ENCODE results near the gene KCND3. TPM values are rescaled to one million over a fixed set of nuclear protein-coding genes. Genes with fewer than 3 reads are reported as not detected.

Gene KCND3
- total and polyA plus RNA-seq, 2 experiments from 2014 or later, result 0.10 to 0.18 TPM

GRCh38 chr1:111987502-111987901 is 2.0 kb downstream of the KCND3 start:
- ATAC-seq (no peak), DNase-seq (ENCODE audit: low spot score) (no peak)
- Histone ChIP-seq H3F3A (replicated peaks; ENCODE audit: low read depth) (no peaks in the 10 kb centered on the region), H3K9me2 (ENCODE audit: insufficient read depth) (no peaks in the 10 kb centered on the region), H2AFZ (no peak overlapping the region), H4K20me1 (replicated peaks; ENCODE audit: insufficient read depth) (no peaks in the 10 kb centered on the region), H3K4me3 (no peak overlapping the region), H3K4me2 (no peak overlapping the region; the same call in 1 of the 2 replicates), H3K27ac (ENCODE audit: low read depth) (no peak overlapping the region), H3K27me3 (ENCODE audit: insufficient read depth) (peaks cover 58% of the 10 kb centered on the region), H3K4me1 (ENCODE audit: insufficient read depth) (peaks cover 10% of the 10 kb centered on the region), H3K79me2 (replicated peaks; ENCODE audit: insufficient read depth) (no peaks in the 10 kb centered on the region), H3K36me3 (ENCODE audit: insufficient read depth) (no peaks in the 10 kb centered on the region)
- Mint-ChIP-seq H3K9me3 (no peaks in the 10 kb centered on the region; the same call in 2 of the 3 replicates), H3K4me1 (peaks cover 15% of the 10 kb centered on the region), H3K4me3 (no peak overlapping the region), H3K27ac (no peak overlapping the region), H3K27me3 (ENCODE audit: insufficient read depth, low read depth, poor library complexity) (peaks cover 52% of the 10 kb centered on the region), H3K36me3 (ENCODE audit: low read depth) (no peaks in the 10 kb centered on the region)
- TF ChIP-seq NANOG (IDR thresholded peaks at IDR 0.05; ENCODE audit: borderline replicate concordance), result no peak
- no peak for TF ChIP-seq POLR2AphosphoS5 (IDR thresholded peaks at IDR 0.05; ENCODE audit: low read depth)
- no peak for TF ChIP-seq STAT1 (IDR thresholded peaks at IDR 0.05; ENCODE audit: unreplicated experiment)

- Mint-ChIP-seq H3K9me3 (peaks cover 10% of the 10 kb centered on the region), H3K27ac (no peak overlapping the region), H3K27me3 (ENCODE audit: insufficient read depth, low read depth, poor library complexity) (peaks cover 29% of the 10 kb centered on the region), H3K4me1 (peaks cover 10% of the 10 kb centered on the region), H3K36me3 (ENCODE audit: low read depth) (peaks cover 5% of the 10 kb centered on the region; the same call in 1 of the 3 replicates), H3K4me3 (no peak overlapping the region)
- Histone ChIP-seq H3K79me2 (replicated peaks; ENCODE audit: insufficient read depth) (no peaks in the 10 kb centered on the region), H3K27me3 (ENCODE audit: insufficient read depth) (peaks cover 26% of the 10 kb centered on the region), H3K27ac (ENCODE audit: low read depth) (no peak overlapping the region), H3F3A (replicated peaks; ENCODE audit: low read depth) (no peaks in the 10 kb centered on the region), H3K4me1 (ENCODE audit: insufficient read depth) (peaks cover 7% of the 10 kb centered on the region), H2AFZ (no peak overlapping the region), H3K4me3 (no peak overlapping the region), H3K36me3 (ENCODE audit: insufficient read depth) (no peaks in the 10 kb centered on the region), H3K4me2 (no peak overlapping the region), H4K20me1 (replicated peaks; ENCODE audit: insufficient read depth) (no peaks in the 10 kb centered on the region), H3K9me2 (ENCODE audit: insufficient read depth) (peaks cover 4% of the 10 kb centered on the region; the same call in 1 of the 2 replicates)
- no peak for TF ChIP-seq ZNF114 (CRISPR knock-in tag; IDR thresholded peaks at IDR 0.05)
- no peak for TF ChIP-seq CTCF (conservative IDR thresholded peaks at IDR 0.05; ENCODE audit: low read depth in 2 of 2)
- ATAC-seq (no peak), DNase-seq (ENCODE audit: low spot score) (no peak)
Measured at GRCh38 chr1:111983500-111983899, 6.0 kb downstream of the KCND3 start.

- peaks cover 18% of the 10 kb centered on the region for H3K27me3 Mint-ChIP-seq (ENCODE audit: insufficient read depth, low read depth, poor library complexity)
- Histone ChIP-seq H3K4me1 (ENCODE audit: insufficient read depth) (no peaks in the 10 kb centered on the region; the same call in 1 of the 2 replicates), H3F3A (replicated peaks; ENCODE audit: low read depth) (no peaks in the 10 kb centered on the region), H3K4me2 (no peak overlapping the region), H3K9me2 (ENCODE audit: insufficient read depth) (peaks cover 4% of the 10 kb centered on the region; the same call in 1 of the 2 replicates), H3K27ac (ENCODE audit: low read depth) (no peak overlapping the region), H2AFZ (no peak overlapping the region), H4K20me1 (replicated peaks; ENCODE audit: insufficient read depth) (no peaks in the 10 kb centered on the region), H3K79me2 (replicated peaks; ENCODE audit: insufficient read depth) (no peaks in the 10 kb centered on the region), H3K4me3 (no peak overlapping the region), H3K27me3 (ENCODE audit: insufficient read depth) (peaks cover 15% of the 10 kb centered on the region), H3K36me3 (ENCODE audit: insufficient read depth) (no peaks in the 10 kb centered on the region)
- no peak overlapping the region for H3K27ac Mint-ChIP-seq
- H3K4me1 Mint-ChIP-seq, result peaks cover 13% of the 10 kb centered on the region
- H3K4me3 Mint-ChIP-seq, result no peak overlapping the region
- DNase-seq (ENCODE audit: low spot score) (no peak), ATAC-seq (no peak)
- H3K36me3 Mint-ChIP-seq (ENCODE audit: low read depth), result peaks cover 5% of the 10 kb centered on the region; the same call in 1 of the 3 replicates
- H3K9me3 Mint-ChIP-seq, result peaks cover 10% of the 10 kb centered on the region
- no peak for TF ChIP-seq EZH2phosphoT487 (IDR thresholded peaks at IDR 0.05; ENCODE audit: unreplicated experiment)
- no peak for TF ChIP-seq STAT1 (IDR thresholded peaks at IDR 0.05; ENCODE audit: unreplicated experiment)
- no peak for TF ChIP-seq REST (IDR thresholded peaks at IDR 0.05; ENCODE audit: unreplicated experiment)
Measured at GRCh38 chr1:111982428-111982827, 7.0 kb downstream of the KCND3 start.
